Suprapubic skin (tissue), 4 donors: ENCODE measurements around the gene CACNA1D. TPM values are rescaled to one million over a fixed set of nuclear protein-coding genes. Genes with fewer than 3 reads are reported as not detected.
A peak's percentile ranks its signal among the peaks of the same experiment; 100 is the strongest.

Experiments used
- DNase-seq, 2 donors: peaks; one replicate each; pipeline ENCODE4 v3.0.0-alpha.2; 2019; ENCODE audit warnings: low spot score in 2 of 2
- H3K27ac ChIP-seq: fragments of 200-600 bp; sonication (generic); one replicate; pipeline ENCODE4 v1.5.1; 2019
- H3K27me3 ChIP-seq: fragments of 200-600 bp; sonication (generic); one replicate; pipeline ENCODE4 v1.5.1; 2019
- H3K36me3 ChIP-seq: fragments of 200-600 bp; sonication (generic); one replicate; pipeline ENCODE4 v1.5.1; 2019
- H3K4me1 ChIP-seq: fragments of 200-600 bp; sonication (generic); one replicate; pipeline ENCODE4 v1.5.1; 2019
- H3K4me3 ChIP-seq: fragments of 200-600 bp; sonication (generic); one replicate; pipeline ENCODE4 v1.5.1; 2019; ENCODE audit warnings: mild to moderate bottlenecking
- H3K9me3 ChIP-seq: fragments of 200-600 bp; sonication (generic); one replicate; pipeline ENCODE4 v1.5.1; 2019
- CTCF ChIP-seq, 2 donors: fragments of 200-600 bp in 1 of 2; fragments of 450-650 bp in 1 of 2; sonication (generic) in 1 of 2; IDR thresholded peaks; one replicate each; pipeline ENCODE4 v1.5.1; 2016 to 2019; ENCODE audit warnings: antibody characterized with exemption in 2 of 2, mild to moderate bottlenecking in 1 of 2, moderate library complexity in 1 of 2
- EP300 ChIP-seq: sonication (generic); formaldehyde crosslinking; IDR thresholded peaks from one replicate; pipeline ENCODE4 v1.6.1; 2017; ENCODE audit warnings: antibody characterized with exemption
- POLR2A ChIP-seq, 2 donors: fragments of 450-650 bp; IDR thresholded peaks; one replicate each; pipeline ENCODE4 v1.6.1; 2017; ENCODE audit warnings: antibody characterized with exemption in 2 of 2, mild to moderate bottlenecking in 2 of 2, moderate library complexity in 2 of 2
- POLR2AphosphoS5 ChIP-seq, 3 donors: sonication (generic); formaldehyde crosslinking; IDR thresholded peaks; one replicate each; pipeline ENCODE4 v1.6.1; 2017; ENCODE audit warnings: antibody characterized with exemption in 3 of 3
- WGBS: methylation state at CpG from one replicate; pipeline ENCODE4 v1.1.5; 2018; 5-methylcytosine and 5-hydroxymethylcytosine counted together
- total RNA-seq, 4 donors: library from RNA; depleted of rRNA; stranded (reverse); fragments of >200 nt; gene quantifications; one replicate each; pipeline ENCODE4 v1.1.0, GENCODE V29; 2016

Gene CACNA1D
- total RNA-seq, 4 donors from 2014 or later = 1.9 to 28.2 (median 6.3) TPM

DNA sequence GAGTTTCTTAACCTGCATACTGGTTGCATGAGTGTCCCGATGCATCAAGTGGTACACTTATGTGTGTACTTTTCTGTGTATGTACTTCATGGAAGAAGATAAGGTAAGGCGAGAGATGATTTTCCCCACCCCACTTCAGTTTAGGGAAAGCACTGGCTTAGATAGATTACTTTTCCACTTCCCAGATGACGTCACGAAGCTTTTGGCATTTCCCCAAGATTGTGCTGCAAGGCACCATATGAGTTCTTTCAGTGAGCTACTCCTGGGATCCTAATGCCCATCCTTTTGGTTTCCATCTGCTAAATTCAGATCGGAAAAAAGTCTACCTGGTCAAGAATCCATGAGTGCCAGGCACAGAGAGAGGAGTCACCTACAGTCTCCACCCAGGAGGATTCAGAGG is 356.5 kb downstream of the CACNA1D start:
- 59% methylated on average over 5 of the region's 5 CpGs for WGBS
- no peak for TF ChIP-seq POLR2A (IDR thresholded peaks at IDR 0.05)
- no peak for TF ChIP-seq POLR2AphosphoS5 (IDR thresholded peaks at IDR 0.05)
- TF ChIP-seq CTCF (IDR thresholded peaks at IDR 0.05) = no peak
- TF ChIP-seq EP300 = no peak
- Histone ChIP-seq H3K36me3 (no peaks in the 10 kb centered on the region), H3K9me3 (no peaks in the 10 kb centered on the region), H3K27me3 (peaks cover 16% of the 10 kb centered on the region), H3K4me3 (no peak overlapping the region), H3K27ac (no peak overlapping the region), H3K4me1 (peaks cover 9% of the 10 kb centered on the region)
- no peak for DNase-seq

DNA sequence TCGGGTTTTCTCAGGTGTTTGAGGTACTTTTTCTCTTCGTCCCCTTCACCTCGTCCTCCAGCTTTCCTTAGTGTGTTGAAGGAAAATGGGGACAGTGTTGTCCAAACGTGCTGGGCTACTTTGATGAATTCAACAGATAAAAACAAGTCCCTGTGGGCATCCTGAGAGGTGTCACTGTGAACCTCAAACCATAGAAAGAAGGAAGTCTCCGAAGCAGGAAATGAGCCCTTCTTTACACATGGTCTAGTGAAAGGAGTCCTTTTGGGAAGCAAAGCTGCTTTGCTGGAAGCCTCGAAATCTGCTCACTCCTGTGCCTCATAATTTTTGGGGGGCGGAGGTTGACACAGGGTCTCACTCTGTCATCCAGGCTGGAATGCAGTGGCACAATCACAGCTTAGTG is 362.6 kb downstream of the CACNA1D start:
- DNase-seq = no peak
- no peak overlapping the region for H3K4me3 ChIP-seq
- 75% methylated on average over 7 of the region's 7 CpGs for WGBS
- peaks cover 10% of the 10 kb centered on the region for H3K36me3 ChIP-seq
- H3K27ac ChIP-seq = no peak overlapping the region
- TF ChIP-seq EP300 (no peak), CTCF (IDR thresholded peaks at IDR 0.05) (no peak), POLR2A (IDR thresholded peaks at IDR 0.05) (no peak), POLR2AphosphoS5 (IDR thresholded peaks at IDR 0.05) (no peak)
- H3K4me1 ChIP-seq = no peaks in the 10 kb centered on the region
- no peaks in the 10 kb centered on the region for H3K9me3 ChIP-seq
- no peaks in the 10 kb centered on the region for H3K27me3 ChIP-seq

GRCh38 chr3:53858096-53858741 is 363.8 kb downstream of the CACNA1D start:
- Histone ChIP-seq H3K9me3 (no peaks in the 10 kb centered on the region), H3K4me1 (no peaks in the 10 kb centered on the region), H3K27me3 (no peaks in the 10 kb centered on the region), H3K36me3 (peaks cover 22% of the 10 kb centered on the region), H3K4me3 (no peak overlapping the region), H3K27ac (peak overlapping the region; percentile 1)
- DNase-seq = no peak
- 84% methylated on average over 7 of the region's 7 CpGs for WGBS
- TF ChIP-seq EP300 (no peak), POLR2AphosphoS5 (IDR thresholded peaks at IDR 0.05) (no peak), POLR2A (IDR thresholded peaks at IDR 0.05) (no peak), CTCF (IDR thresholded peaks at IDR 0.05) (no peak)

DNA sequence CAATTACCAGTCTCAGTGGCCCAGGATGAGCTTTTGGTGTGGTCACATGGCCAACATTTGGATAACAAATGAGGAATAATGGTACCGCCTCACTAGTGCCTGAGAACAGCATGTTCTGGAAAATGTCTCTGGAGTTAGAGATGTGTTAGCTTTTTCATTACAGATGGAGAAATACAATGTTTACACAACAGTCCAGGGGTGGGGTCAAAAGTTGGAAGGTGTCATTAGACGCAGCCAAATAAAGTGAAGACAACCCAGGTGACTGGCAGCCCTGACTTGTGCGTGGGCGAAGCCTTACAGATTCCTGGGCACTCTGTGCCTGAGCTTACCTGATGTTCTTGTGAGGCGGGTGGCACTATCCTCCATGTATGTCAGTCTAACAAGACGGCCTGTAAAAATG is 364.8 kb downstream of the CACNA1D start:
- no peaks in the 10 kb centered on the region for H3K9me3 ChIP-seq
- TF ChIP-seq POLR2A (IDR thresholded peaks at IDR 0.05) (no peak), POLR2AphosphoS5 (IDR thresholded peaks at IDR 0.05) (no peak), CTCF (IDR thresholded peaks at IDR 0.05) (no peak), EP300 (no peak)
- no peaks in the 10 kb centered on the region for H3K27me3 ChIP-seq
- no peak for DNase-seq
- H3K4me3 ChIP-seq = no peak overlapping the region
- no peaks in the 10 kb centered on the region for H3K4me1 ChIP-seq
- no peak overlapping the region for H3K27ac ChIP-seq
- WGBS = 89% methylated on average over 6 of the region's 6 CpGs
- peaks cover 30% of the 10 kb centered on the region for H3K36me3 ChIP-seq

GRCh38 chr3:53860196-53860595 is 365.8 kb downstream of the CACNA1D start:
- Histone ChIP-seq H3K27ac (no peak overlapping the region), H3K36me3 (peaks cover 40% of the 10 kb centered on the region), H3K4me3 (no peak overlapping the region), H3K27me3 (no peaks in the 10 kb centered on the region), H3K9me3 (no peaks in the 10 kb centered on the region), H3K4me1 (no peaks in the 10 kb centered on the region)
- WGBS = 61% methylated on average over 4 of the region's 4 CpGs
- TF ChIP-seq POLR2A (IDR thresholded peaks at IDR 0.05) (no peak), EP300 (no peak), CTCF (IDR thresholded peaks at IDR 0.05) (no peak), POLR2AphosphoS5 (IDR thresholded peaks at IDR 0.05) (no peak)
- no peak for DNase-seq
